Fibroblast of the conjunctiva (primary cell): Measurements from ENCODE around the gene UNC93B1.

Experiments used
- DNase-seq: peaks from one replicate; pipeline ENCODE4 v3.0.0-alpha.2; 2010; ENCODE audit warnings: low read depth

Gene UNC93B1

GRCh38 chr11:68040101-68040956 is 36.4 kb upstream of the UNC93B1 start:
- DNase-seq: no peak

GRCh38 chr11:68039526-68040086 is 35.7 kb upstream of the UNC93B1 start:
- no peak for DNase-seq

GRCh38 chr11:68038718-68039525 is 35.0 kb upstream of the UNC93B1 start, which contains the start of gene TCIRG1:
Gene TCIRG1 (plus strand): TSS chr11:68039025. CDS start chr11:68041272, 2,247 bp downstream.
- DNase-seq: peak; percentile 59

- no peak for DNase-seq
Observed at GRCh38 chr11:68038226-68038717, 34.4 kb upstream of the UNC93B1 start.

GRCh38 chr11:68037411-68038225 is 33.7 kb upstream of the UNC93B1 start:
- DNase-seq: no peak

- DNase-seq: no peak
Observed at GRCh38 chr11:68036717-68037239, 32.9 kb upstream of the UNC93B1 start.

GRCh38 chr11:68036141-68036716 is 32.3 kb upstream of the UNC93B1 start:
- DNase-seq: no peak

GRCh38 chr11:68035266-68035876 is 31.5 kb upstream of the UNC93B1 start:
- DNase-seq: no peak

- no peak for DNase-seq
Observed at GRCh38 chr11:68033708-68034045, 29.8 kb upstream of the UNC93B1 start.

- no peak for DNase-seq
Observed at GRCh38 chr11:68032997-68033707, 29.3 kb upstream of the UNC93B1 start.

GRCh38 chr11:68032003-68032402 is 28.1 kb upstream of the UNC93B1 start:
- no peak for DNase-seq

- DNase-seq: no peak
Observed at GRCh38 chr11:68031144-68031464, 27.2 kb upstream of the UNC93B1 start.

GRCh38 chr11:68030318-68031143 is 26.6 kb upstream of the UNC93B1 start, which contains the start of gene NDUFS8:
Gene NDUFS8 (plus strand): TSS chr11:68030681. CDS start chr11:68032152, 1,471 bp downstream.
- peak; percentile 98 for DNase-seq

GRCh38 chr11:68028802-68029545 is 25.1 kb upstream of the UNC93B1 start:
- no peak for DNase-seq

GRCh38 chr11:68027667-68028066 is 23.8 kb upstream of the UNC93B1 start:
- DNase-seq: no peak

- DNase-seq: no peak
Observed at GRCh38 chr11:68026391-68027105, 22.7 kb upstream of the UNC93B1 start.

GRCh38 chr11:68025047-68025446 is 21.1 kb upstream of the UNC93B1 start:
- DNase-seq: no peak

GRCh38 chr11:68024508-68024907 is 20.6 kb upstream of the UNC93B1 start:
- DNase-seq: no peak
